Liver (tissue), 9 donors: Measurements from ENCODE around the gene ING1. TPM values are rescaled to one million over a fixed set of nuclear protein-coding genes. Genes with fewer than 3 reads are reported as not detected.
A peak's percentile ranks its signal among the peaks of the same experiment; 100 is the strongest.

Experiments
- DNase-seq: peaks from one replicate; pipeline ENCODE4 v3.0.0-alpha.2; 2017; ENCODE audit warnings: low spot score
- H3K27ac ChIP-seq, 2 donors: one replicate each; pipeline ENCODE4 v1.7.0; 2013; ENCODE audit warnings: inconsistent platforms in 2 of 2, low read length in 2 of 2, control low read depth in 1 of 2, low read depth in 1 of 2, mild to moderate bottlenecking in 1 of 2
- H3K27me3 ChIP-seq, 4 donors: one replicate each; pipeline versions ENCODE4 v1.6.1 to v1.7.0; 2013; ENCODE audit warnings: low read length in 3 of 4, inconsistent platforms in 1 of 4, mild to moderate bottlenecking in 1 of 4, moderate library complexity in 1 of 4; ENCODE audit not compliant: control insufficient read depth in 4 of 4, insufficient read depth in 4 of 4
- H3K36me3 ChIP-seq, 4 donors: one replicate each; pipeline versions ENCODE4 v1.6.1 to v1.7.0; 2013; ENCODE audit warnings: low read length in 3 of 4, mild to moderate bottlenecking in 3 of 4, low read depth in 1 of 4, moderate library complexity in 1 of 4; ENCODE audit not compliant: control insufficient read depth in 4 of 4, insufficient read depth in 3 of 4
- H3K4me1 ChIP-seq, 4 donors: one replicate each; pipeline versions ENCODE4 v1.6.1 to v1.7.0; 2013; ENCODE audit warnings: low read length in 3 of 4, mild to moderate bottlenecking in 3 of 4, moderate library complexity in 1 of 4; ENCODE audit not compliant: control insufficient read depth in 4 of 4, insufficient read depth in 4 of 4
- H3K4me3 ChIP-seq, 3 donors: one replicate each; pipeline versions ENCODE4 v1.6.1 to v1.7.0; 2013; ENCODE audit warnings: low read length in 3 of 3, control low read depth in 1 of 3, low read depth in 1 of 3, mild to moderate bottlenecking in 1 of 3
- H3K9ac ChIP-seq, 2 donors: one replicate each; pipeline ENCODE4 v1.7.0; 2013; ENCODE audit warnings: low read length in 2 of 2, mild to moderate bottlenecking in 2 of 2, moderate library complexity in 2 of 2, control low read depth in 1 of 2, low read depth in 1 of 2
- H3K9me3 ChIP-seq, 4 donors: one replicate each; pipeline versions ENCODE4 v1.6.1 to v1.7.0; 2013; ENCODE audit warnings: low read length in 3 of 4; ENCODE audit not compliant: control insufficient read depth in 4 of 4
- ATF3 ChIP-seq: IDR thresholded peaks from 2 replicates; pipeline ENCODE4 v1.6.1; 2016; ENCODE audit warnings: antibody characterized with exemption
- CTCF ChIP-seq: fragments of 150-350 bp; IDR thresholded peaks from 2 replicates; pipeline ENCODE4 v1.5.1; 2017; ENCODE audit warnings: improper control_type of control experiment, low read depth, low read length; ENCODE audit not compliant: missing input control
- EGR1 ChIP-seq, 2 donors: IDR thresholded peaks; 2 replicates each; pipeline ENCODE4 v1.6.1; 2016 to 2018; ENCODE audit warnings: antibody characterized with exemption in 2 of 2, low read depth in 2 of 2
- FOXA1 ChIP-seq: IDR thresholded peaks from 2 replicates; pipeline ENCODE4 v1.6.1; 2016; ENCODE audit warnings: antibody characterized with exemption
- FOXA2 ChIP-seq: IDR thresholded peaks from 2 replicates; pipeline ENCODE4 v1.6.1; 2016; ENCODE audit warnings: antibody characterized with exemption
- GABPA ChIP-seq, 2 donors: IDR thresholded peaks in 1 of 2; conservative IDR thresholded peaks in 1 of 2; 2 replicates each; pipeline ENCODE4 v1.6.1; 2016; ENCODE audit warnings: antibody characterized with exemption in 2 of 2, mild to moderate bottlenecking in 1 of 2, moderate library complexity in 1 of 2
- HNF4A ChIP-seq, 2 donors: conservative IDR thresholded peaks; 2 replicates each; pipeline ENCODE4 v1.6.1; 2016; ENCODE audit warnings: antibody characterized with exemption in 2 of 2, mild to moderate bottlenecking in 2 of 2
- HNF4G ChIP-seq: IDR thresholded peaks from 2 replicates; pipeline ENCODE4 v1.6.1; 2016; ENCODE audit warnings: antibody characterized with exemption
- JUND ChIP-seq, 2 donors: IDR thresholded peaks; 2 replicates each; pipeline ENCODE4 v1.6.1; 2016; ENCODE audit warnings: antibody characterized with exemption in 2 of 2
- MAX ChIP-seq: IDR thresholded peaks from 2 replicates; pipeline ENCODE4 v1.6.1; 2016; ENCODE audit warnings: antibody characterized with exemption
- NR2F2 ChIP-seq: IDR thresholded peaks from 2 replicates; pipeline ENCODE4 v1.6.1; 2016; ENCODE audit warnings: antibody characterized with exemption
- RAD21 ChIP-seq, 2 donors: IDR thresholded peaks; 2 replicates each; pipeline ENCODE4 v1.6.1; 2016; ENCODE audit warnings: antibody characterized with exemption in 2 of 2, mild to moderate bottlenecking in 2 of 2
- REST ChIP-seq: IDR thresholded peaks from 2 replicates; pipeline ENCODE4 v1.6.1; 2016; ENCODE audit warnings: antibody characterized with exemption, mild to moderate bottlenecking
- RXRA ChIP-seq, 2 donors: IDR thresholded peaks; 2 replicates each; pipeline ENCODE4 v1.6.1; 2017 to 2018; ENCODE audit warnings: antibody characterized with exemption in 2 of 2, mild to moderate bottlenecking in 1 of 2
- SP1 ChIP-seq: IDR thresholded peaks from 2 replicates; pipeline ENCODE4 v1.6.1; 2018; ENCODE audit warnings: antibody characterized with exemption, mild to moderate bottlenecking
- TAF1 ChIP-seq: conservative IDR thresholded peaks from 2 replicates; pipeline ENCODE4 v1.6.1; 2016; ENCODE audit warnings: antibody characterized with exemption, mild to moderate bottlenecking
- YY1 ChIP-seq: IDR thresholded peaks from 2 replicates; pipeline ENCODE4 v1.6.1; 2016; ENCODE audit warnings: antibody characterized with exemption, mild to moderate bottlenecking
- ZBTB33 ChIP-seq: IDR thresholded peaks from 2 replicates; pipeline ENCODE4 v1.6.1; 2016; ENCODE audit warnings: antibody characterized with exemption
- WGBS: extraction: QIAGEN DNeasy Blood & Tissue Kit; methylation state at CpG from one replicate; pipeline ENCODE4 v1.1.7; 2013; 5-methylcytosine and 5-hydroxymethylcytosine counted together
- polyA plus RNA-seq, 2 donors: library from polyadenylated mRNA; stranded (reverse) in 1 of 2; unstranded in 1 of 2; fragments of 200-250 nt in 1 of 2; fragments of >200 nt in 1 of 2; fragmentation: Nextera tagmentation in 1 of 2; extraction: Ambion mirVana in 1 of 2; gene quantifications; one replicate each; pipeline versions ENCODE4 v1.2.1 to v1.2.3, GENCODE V29; 2013 to 2015
- total RNA-seq, 2 donors: library from RNA; depleted of rRNA; stranded (reverse); fragments of >200 nt; gene quantifications; one replicate each; pipeline ENCODE4 v1.2.3, GENCODE V29; 2014
- donor health status: healthy.
- donor health status: healthy.
- donor health status: healthy.
- donor health status: healthy.
- donor health status: healthy.

The ING1 gene
- total and polyA plus RNA-seq, 4 donors: 7.5 to 14.1 (median 9.1) TPM

GRCh38 chr13:110715395-110716246 is 2.1 kb downstream of the ING1 start:
- WGBS: under 1% methylated on average over 74 of the region's 74 CpGs

More at GRCh38 chr13:110715395-110716246, 2.1 kb downstream of the ING1 start:
- DNase-seq: peak; percentile 93
- Histone ChIP-seq H3K4me3 (peak overlapping the region; percentile 82 to 91 (median 84)), H3K9ac (peak overlapping the region; percentile 53 to 85), H3K27me3 (no peaks in the 10 kb centered on the region), H3K9me3 (no peaks in the 10 kb centered on the region), H3K27ac (peak overlapping the region; percentile 100), H3K4me1 (peaks cover 2 to 34% (median 14%) of the 10 kb centered on the region in 4 donors), H3K36me3 (peaks cover 0 to 7% (median 6%) of the 10 kb centered on the region in 4 donors)
- TF ChIP-seq FOXA1: no peak
- TF ChIP-seq ZBTB33: no peak
- TF ChIP-seq EGR1 (IDR thresholded peaks at IDR 0.05; ENCODE audit: low read depth in 2 of 2): peak; percentile 41 to 73
- TF ChIP-seq CTCF: no peak
- peak; percentile 86 for TF ChIP-seq TAF1
- peak; percentile 57 for TF ChIP-seq NR2F2
- TF ChIP-seq HNF4A (conservative IDR thresholded peaks at IDR 0.05): peak; percentile 40 to 61
- peak; percentile 99 for TF ChIP-seq SP1
- TF ChIP-seq YY1: peak; percentile 98
- peak; percentile 56 for TF ChIP-seq MAX
- TF ChIP-seq HNF4G: peak; percentile 35
- TF ChIP-seq GABPA (IDR thresholded peaks at IDR 0.05 in 1 of 2, conservative IDR thresholded peaks at IDR 0.05 in 1 of 2): peak; percentile 63 to 86
- peak; percentile 83 for TF ChIP-seq REST
- TF ChIP-seq RAD21 (IDR thresholded peaks at IDR 0.05): peak in 1 of 2 donors; percentile 31
- no peak for TF ChIP-seq ATF3
- peak; percentile 73 to 84 for TF ChIP-seq RXRA (IDR thresholded peaks at IDR 0.05)
- TF ChIP-seq JUND (IDR thresholded peaks at IDR 0.05): peak; percentile 75 to 86
- no peak for TF ChIP-seq FOXA2
